GM19467 (cell line): ENCODE measurements around the gene TRIM15.

Source experiments
- ATAC-seq: cut with Tn5 transposase; IDR thresholded peaks from one replicate; pipeline ENCODE4 v1.9.1; 2021; ENCODE audit warnings: mild to moderate bottlenecking, moderate library complexity; ENCODE audit not compliant: unreplicated experiment

The TRIM15 gene

GRCh38 chr6:30144811-30145210, 18.5 kb upstream of the TRIM15 start:
- no peak for ATAC-seq

- no peak for ATAC-seq
These were observed 17.5 kb upstream of the TRIM15 start for GRCh38 chr6:30145818-30146217.

- no peak for ATAC-seq
These were observed 16.2 kb upstream of the TRIM15 start for GRCh38 chr6:30147096-30147495.

GRCh38 chr6:30149234-30149633, 14.1 kb upstream of the TRIM15 start:
- ATAC-seq = no peak

- no peak for ATAC-seq
These were observed 13.3 kb upstream of the TRIM15 start for GRCh38 chr6:30149858-30150550.

- no peak for ATAC-seq
These were observed 12.5 kb upstream of the TRIM15 start for GRCh38 chr6:30150671-30151395.

GRCh38 chr6:30151580-30151979, 11.8 kb upstream of the TRIM15 start:
- no peak for ATAC-seq

- no peak for ATAC-seq
These were observed 11.2 kb upstream of the TRIM15 start for GRCh38 chr6:30152016-30152673.

GRCh38 chr6:30152910-30153610, 10.3 kb upstream of the TRIM15 start:
- ATAC-seq = no peak

- ATAC-seq = no peak
These were observed 9.3 kb upstream of the TRIM15 start for GRCh38 chr6:30154061-30154460.

- no peak for ATAC-seq
These were observed 8.4 kb upstream of the TRIM15 start for GRCh38 chr6:30154709-30155519.

- no peak for ATAC-seq
These were observed 7.7 kb upstream of the TRIM15 start for GRCh38 chr6:30155520-30156261.

- no peak for ATAC-seq
These were observed 7.1 kb upstream of the TRIM15 start for GRCh38 chr6:30156262-30156599.

- no peak for ATAC-seq
These were observed 6.6 kb upstream of the TRIM15 start for GRCh38 chr6:30156774-30157173.

GRCh38 chr6:30157581-30157980, 5.8 kb upstream of the TRIM15 start:
- no peak for ATAC-seq

GRCh38 chr6:30157999-30158398, 5.3 kb upstream of the TRIM15 start:
- ATAC-seq = no peak

GRCh38 chr6:30158475-30159040, 4.8 kb upstream of the TRIM15 start:
- ATAC-seq = no peak

- ATAC-seq = no peak
These were observed 3.1 kb upstream of the TRIM15 start for GRCh38 chr6:30160008-30160784.
